ENCODE data around the gene CHRNA5.

- TF ChIP-seq, protein P1, sequence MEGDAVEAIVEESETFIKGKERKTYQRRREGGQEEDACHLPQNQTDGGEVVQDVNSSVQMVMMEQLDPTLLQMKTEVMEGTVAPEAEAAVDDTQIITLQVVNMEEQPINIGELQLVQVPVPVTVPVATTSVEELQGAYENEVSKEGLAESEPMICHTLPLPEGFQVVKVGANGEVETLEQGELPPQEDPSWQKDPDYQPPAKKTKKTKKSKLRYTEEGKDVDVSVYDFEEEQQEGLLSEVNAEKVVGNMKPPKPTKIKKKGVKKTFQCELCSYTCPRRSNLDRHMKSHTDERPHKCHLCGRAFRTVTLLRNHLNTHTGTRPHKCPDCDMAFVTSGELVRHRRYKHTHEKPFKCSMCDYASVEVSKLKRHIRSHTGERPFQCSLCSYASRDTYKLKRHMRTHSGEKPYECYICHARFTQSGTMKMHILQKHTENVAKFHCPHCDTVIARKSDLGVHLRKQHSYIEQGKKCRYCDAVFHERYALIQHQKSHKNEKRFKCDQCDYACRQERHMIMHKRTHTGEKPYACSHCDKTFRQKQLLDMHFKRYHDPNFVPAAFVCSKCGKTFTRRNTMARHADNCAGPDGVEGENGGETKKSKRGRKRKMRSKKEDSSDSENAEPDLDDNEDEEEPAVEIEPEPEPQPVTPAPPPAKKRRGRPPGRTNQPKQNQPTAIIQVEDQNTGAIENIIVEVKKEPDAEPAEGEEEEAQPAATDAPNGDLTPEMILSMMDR (IDR thresholded peaks at IDR 0.05): no peak
- TF ChIP-seq POLR2A (IDR thresholded peaks at IDR 0.05): no peak
- TF ChIP-seq POLR2AphosphoS5 (IDR thresholded peaks at IDR 0.05): no peak
These were observed 8.1 kb downstream of the CHRNA5 start for GRCh38 chr15:78573416-78573815.
